ENCODE data around the gene WFIKKN2. TPM values are rescaled to one million over a fixed set of nuclear protein-coding genes. Genes with fewer than 3 reads are reported as not detected.

The WFIKKN2 gene
- polyA plus RNA-seq, 1 of the 3 experiments (the other 2 are of a cell fraction), result not detected

DNA sequence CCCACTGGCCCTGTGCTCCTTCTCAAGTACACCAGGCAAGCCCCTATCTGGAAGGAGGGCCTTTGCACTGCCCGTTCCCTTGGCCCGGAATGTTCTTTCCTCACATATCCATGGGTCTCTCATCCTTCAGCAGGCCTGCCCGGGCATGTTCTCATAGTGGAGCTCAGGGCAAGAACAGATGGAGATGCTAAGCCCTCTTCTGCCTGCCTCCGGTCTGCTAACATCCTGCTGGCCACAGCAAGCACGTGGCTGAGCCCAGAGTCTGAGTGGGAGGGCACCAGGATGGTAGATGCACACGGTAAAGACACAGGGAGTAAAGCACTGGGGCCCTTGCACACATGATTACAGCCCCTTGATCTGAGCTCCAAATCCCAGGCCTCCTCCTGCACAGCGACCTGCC lies 48.3 kb upstream of the WFIKKN2 start:
- CTCF ChIA-PET, result interaction anchor here (0.8 to 10.4 kb wide), 9 partner anchors 8 to 167 kb away, joined by 3 to 520 read pairs (median 71); partner anchors contain the start of gene WFIKKN2
- Histone ChIP-seq H2AFZ (ENCODE audit: low read depth) (peak overlapping the region; percentile 60), H3K36me3 (replicated peaks in 1 of 2; ENCODE audit: control insufficient read depth in 1 of 2, insufficient read depth in 2 of 2, low read length in 1 of 2) (no peaks in the 10 kb centered on the region), H4K20me1 (ENCODE audit: insufficient read depth) (no peaks in the 10 kb centered on the region), H3K27ac (ENCODE audit: low read depth in 2 of 2, low read length in 1 of 2) (no peak overlapping the region), H3K4me2 (no peak overlapping the region), H3F3A (replicated peaks; ENCODE audit: insufficient read depth) (no peaks in the 10 kb centered on the region), H3K9me3 (no peaks in the 10 kb centered on the region), H3K4me3 (ENCODE audit: low read depth in 2 of 2, low read length in 1 of 2) (no peak overlapping the region), H3K79me2 (ENCODE audit: insufficient read depth) (no peaks in the 10 kb centered on the region), H3K9ac (no peak overlapping the region), H3K27me3 (ENCODE audit: insufficient read depth) (no peaks in the 10 kb centered on the region), H3K9me2 (no peaks in the 10 kb centered on the region), H3K4me1 (ENCODE audit: control insufficient read depth in 1 of 2, insufficient read depth in 2 of 2, low read depth in 1 of 2, low read length in 1 of 2) (no peaks in the 10 kb centered on the region)
- TF ChIP-seq NFIC (IDR thresholded peaks at IDR 0.05; ENCODE audit: borderline replicate concordance), result no peak
- no peak for TF ChIP-seq FOXM1 (IDR thresholded peaks at IDR 0.05; ENCODE audit: low read depth)
- TF ChIP-seq SIN3A (IDR thresholded peaks at IDR 0.05; ENCODE audit: borderline replicate concordance, low read depth, low read length), result no peak
- TF ChIP-seq RCOR1 (IDR thresholded peaks at IDR 0.05; ENCODE audit: low read length), result no peak
- TF ChIP-seq, protein P1, sequence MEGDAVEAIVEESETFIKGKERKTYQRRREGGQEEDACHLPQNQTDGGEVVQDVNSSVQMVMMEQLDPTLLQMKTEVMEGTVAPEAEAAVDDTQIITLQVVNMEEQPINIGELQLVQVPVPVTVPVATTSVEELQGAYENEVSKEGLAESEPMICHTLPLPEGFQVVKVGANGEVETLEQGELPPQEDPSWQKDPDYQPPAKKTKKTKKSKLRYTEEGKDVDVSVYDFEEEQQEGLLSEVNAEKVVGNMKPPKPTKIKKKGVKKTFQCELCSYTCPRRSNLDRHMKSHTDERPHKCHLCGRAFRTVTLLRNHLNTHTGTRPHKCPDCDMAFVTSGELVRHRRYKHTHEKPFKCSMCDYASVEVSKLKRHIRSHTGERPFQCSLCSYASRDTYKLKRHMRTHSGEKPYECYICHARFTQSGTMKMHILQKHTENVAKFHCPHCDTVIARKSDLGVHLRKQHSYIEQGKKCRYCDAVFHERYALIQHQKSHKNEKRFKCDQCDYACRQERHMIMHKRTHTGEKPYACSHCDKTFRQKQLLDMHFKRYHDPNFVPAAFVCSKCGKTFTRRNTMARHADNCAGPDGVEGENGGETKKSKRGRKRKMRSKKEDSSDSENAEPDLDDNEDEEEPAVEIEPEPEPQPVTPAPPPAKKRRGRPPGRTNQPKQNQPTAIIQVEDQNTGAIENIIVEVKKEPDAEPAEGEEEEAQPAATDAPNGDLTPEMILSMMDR (IDR thresholded peaks at IDR 0.05), result no peak
- TF ChIP-seq, protein P2, sequence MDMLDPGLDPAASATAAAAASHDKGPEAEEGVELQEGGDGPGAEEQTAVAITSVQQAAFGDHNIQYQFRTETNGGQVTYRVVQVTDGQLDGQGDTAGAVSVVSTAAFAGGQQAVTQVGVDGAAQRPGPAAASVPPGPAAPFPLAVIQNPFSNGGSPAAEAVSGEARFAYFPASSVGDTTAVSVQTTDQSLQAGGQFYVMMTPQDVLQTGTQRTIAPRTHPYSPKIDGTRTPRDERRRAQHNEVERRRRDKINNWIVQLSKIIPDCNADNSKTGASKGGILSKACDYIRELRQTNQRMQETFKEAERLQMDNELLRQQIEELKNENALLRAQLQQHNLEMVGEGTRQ (IDR thresholded peaks at IDR 0.05; ENCODE audit: borderline replicate concordance, low read depth, low read length), result no peak
- no peak for DNase-seq
- 75% methylated on average over 4 of the region's 7 CpGs for WGBS (ENCODE audit: low lambda C conversion rate)
- POLR2A ChIA-PET, result no interaction called here

DNA sequence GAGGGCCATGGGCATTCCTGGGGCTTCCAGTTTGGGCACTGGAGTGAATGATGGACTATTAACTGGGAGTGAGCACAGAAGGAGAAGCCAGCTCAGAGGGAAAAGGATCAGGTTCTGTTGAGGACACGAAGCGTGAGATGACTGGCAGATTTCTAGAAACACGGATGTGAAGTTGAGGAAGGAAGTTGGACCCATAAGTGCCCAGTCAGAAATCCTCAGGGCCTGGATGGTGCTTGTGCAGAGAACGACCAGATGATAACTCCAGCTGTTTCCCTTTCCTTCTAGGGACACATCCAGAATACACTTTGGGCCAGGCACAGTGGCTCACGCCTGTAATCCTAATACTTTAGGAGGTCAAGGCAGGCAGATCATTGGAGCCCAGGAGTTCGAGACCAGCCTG lies 44.8 kb upstream of the WFIKKN2 start:
- CTCF ChIA-PET, result interaction anchor here (0.7 to 1.3 kb wide), 4 partner anchors 9 to 244 kb away, joined by 3 to 4 read pairs (median 3); no protein-coding TSS in a partner anchor
- H3K9ac ChIP-seq, result no peak overlapping the region
- no peaks in the 10 kb centered on the region for H3K27me3 ChIP-seq (ENCODE audit: insufficient read depth)
- POLR2A ChIA-PET, result no interaction called here
- H3K4me1 ChIP-seq (ENCODE audit: control insufficient read depth in 1 of 2, insufficient read depth in 2 of 2, low read depth in 1 of 2, low read length in 1 of 2), result no peaks in the 10 kb centered on the region
- H3K79me2 ChIP-seq (ENCODE audit: insufficient read depth), result no peaks in the 10 kb centered on the region
- DNase-seq, result no peak
- TF ChIP-seq RAD21 (IDR thresholded peaks at IDR 0.05; ENCODE audit: low read length) (no peak), RFX5 (IDR thresholded peaks at IDR 0.05; ENCODE audit: low read length) (no peak), EP300 (IDR thresholded peaks at IDR 0.05; ENCODE audit: borderline replicate concordance in 1 of 2, low read depth in 1 of 2, low read length in 1 of 2) (no peak), GATA2 (CRISPR knock-in tag; IDR thresholded peaks at IDR 0.05) (no peak), ELF1 (IDR thresholded peaks at IDR 0.05) (no peak), CHD2 (IDR thresholded peaks at IDR 0.05; ENCODE audit: low read length, partially characterized antibody) (no peak), EZH2phosphoT487 (IDR thresholded peaks at IDR 0.05; ENCODE audit: borderline replicate concordance, low read depth) (no peak), RXRA (IDR thresholded peaks at IDR 0.05; ENCODE audit: borderline replicate concordance, low read depth) (no peak)
- TF ChIP-seq, protein P3, sequence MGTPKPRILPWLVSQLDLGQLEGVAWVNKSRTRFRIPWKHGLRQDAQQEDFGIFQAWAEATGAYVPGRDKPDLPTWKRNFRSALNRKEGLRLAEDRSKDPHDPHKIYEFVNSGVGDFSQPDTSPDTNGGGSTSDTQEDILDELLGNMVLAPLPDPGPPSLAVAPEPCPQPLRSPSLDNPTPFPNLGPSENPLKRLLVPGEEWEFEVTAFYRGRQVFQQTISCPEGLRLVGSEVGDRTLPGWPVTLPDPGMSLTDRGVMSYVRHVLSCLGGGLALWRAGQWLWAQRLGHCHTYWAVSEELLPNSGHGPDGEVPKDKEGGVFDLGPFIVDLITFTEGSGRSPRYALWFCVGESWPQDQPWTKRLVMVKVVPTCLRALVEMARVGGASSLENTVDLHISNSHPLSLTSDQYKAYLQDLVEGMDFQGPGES (IDR thresholded peaks at IDR 0.05; ENCODE audit: low read depth, low read length), result no peak
- TF ChIP-seq, protein P4, sequence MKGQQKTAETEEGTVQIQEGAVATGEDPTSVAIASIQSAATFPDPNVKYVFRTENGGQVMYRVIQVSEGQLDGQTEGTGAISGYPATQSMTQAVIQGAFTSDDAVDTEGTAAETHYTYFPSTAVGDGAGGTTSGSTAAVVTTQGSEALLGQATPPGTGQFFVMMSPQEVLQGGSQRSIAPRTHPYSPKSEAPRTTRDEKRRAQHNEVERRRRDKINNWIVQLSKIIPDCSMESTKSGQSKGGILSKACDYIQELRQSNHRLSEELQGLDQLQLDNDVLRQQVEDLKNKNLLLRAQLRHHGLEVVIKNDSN (IDR thresholded peaks at IDR 0.05; ENCODE audit: borderline replicate concordance, low read depth), result no peak
- H3K27ac ChIP-seq (ENCODE audit: low read depth in 2 of 2, low read length in 1 of 2), result no peak overlapping the region
- no peak overlapping the region for H3K4me3 ChIP-seq (ENCODE audit: low read depth in 2 of 2, low read length in 1 of 2)
- no peaks in the 10 kb centered on the region for H3K9me3 ChIP-seq
- 80% methylated on average over 6 of the region's 6 CpGs for WGBS (ENCODE audit: low lambda C conversion rate)
- no peaks in the 10 kb centered on the region for H3K9me2 ChIP-seq
- H3K36me3 ChIP-seq (replicated peaks in 1 of 2; ENCODE audit: control insufficient read depth in 1 of 2, insufficient read depth in 2 of 2, low read length in 1 of 2), result no peaks in the 10 kb centered on the region
- no peaks in the 10 kb centered on the region for H3F3A ChIP-seq (replicated peaks; ENCODE audit: insufficient read depth)
- H3K4me2 ChIP-seq, result no peak overlapping the region
- H4K20me1 ChIP-seq (ENCODE audit: insufficient read depth), result no peaks in the 10 kb centered on the region
- H2AFZ ChIP-seq (ENCODE audit: low read depth), result no peak overlapping the region
